H1 (cell line): ENCODE measurements around the gene EPHA3. TPM values are rescaled to one million over a fixed set of nuclear protein-coding genes. Genes with fewer than 3 reads are reported as not detected.

ENCODE experiments used
- CTCF ChIA-PET: fragments of 300-600 bp; sonication (Branson Sonifier 250); formaldehyde crosslinking; loops from one replicate; lab custom pipeline; 2021; ENCODE audit not compliant: partially characterized antibody; lab: Charles Lee
- POLR2A ChIA-PET: fragments of 300-600 bp; sonication (Branson Sonifier 250); formaldehyde crosslinking; loops from one replicate; lab custom pipeline; 2021; ENCODE audit warnings: inconsistent platforms; ENCODE audit not compliant: partially characterized antibody; lab: Charles Lee
- DNase-seq, 2 experiments: peaks; one replicate each; pipeline versions ENCODE4 v3.0.0 to v3.0.0-alpha.2; 2010 to 2022; ENCODE audit warnings: low spot score in 2 of 2, low read depth in 1 of 2, mixed read lengths in 1 of 2
- FAIRE-seq: peaks from 2 replicates; lab custom pipeline; 2011; peaks lifted over from hg19 to GRCh38; lab: Jason Lieb, UNC
- H2AFZ ChIP-seq: 2 replicates; pipeline ENCODE4 v1.8.1; 2012; ENCODE audit warnings: low read length, inconsistent platforms
- H2AK5ac ChIP-seq: 2 replicates; pipeline ENCODE4 v1.6.1; 2013; ENCODE audit warnings: low read depth, low read length
- H2BK120ac ChIP-seq: replicated peaks from 2 replicates; pipeline ENCODE3; 2013; ENCODE audit warnings: low read depth, low read length, inconsistent platforms
- H2BK12ac ChIP-seq: 2 replicates; pipeline ENCODE4 v1.6.1; 2013; ENCODE audit warnings: low read depth, low read length
- H2BK15ac ChIP-seq: 2 replicates; pipeline ENCODE4 v1.6.1; 2013; ENCODE audit warnings: low read length
- H2BK20ac ChIP-seq: 2 replicates; pipeline ENCODE4 v1.6.1; 2013; ENCODE audit warnings: low read length
- H2BK5ac ChIP-seq: 2 replicates; pipeline ENCODE4 v1.6.1; 2013; ENCODE audit warnings: low read depth, low read length
- H3K14ac ChIP-seq: 2 replicates; pipeline ENCODE4 v1.6.1; 2013; ENCODE audit warnings: inconsistent platforms; ENCODE audit not compliant: insufficient read length
- H3K18ac ChIP-seq: 2 replicates; pipeline ENCODE4 v1.6.1; 2013; ENCODE audit warnings: low read length; ENCODE audit errors: extremely low read depth
- H3K23ac ChIP-seq: 2 replicates; pipeline ENCODE4 v1.6.1; 2013; ENCODE audit warnings: inconsistent platforms; ENCODE audit not compliant: insufficient read length
- H3K23me2 ChIP-seq: 2 replicates; pipeline ENCODE4 v1.6.1; 2013; ENCODE audit warnings: low read depth, low read length
- H3K27ac ChIP-seq: 2 replicates; pipeline ENCODE4 v1.6.1; 2011; ENCODE audit warnings: low read depth, low read length, inconsistent platforms
- H3K27me3 ChIP-seq, 4 experiments: replicated peaks in 1 of 4; 1 replicate in 1 of 4; 2 replicates in 3 of 4; pipeline versions ENCODE4 v1.6.1 to v1.8.1; 2011 to 2013; ENCODE audit warnings: low read length in 3 of 4, mild to moderate bottlenecking in 3 of 4, inconsistent platforms in 2 of 4, mixed read lengths in 2 of 4, moderate library complexity in 1 of 4; ENCODE audit not compliant: control insufficient read depth in 3 of 4, insufficient read depth in 3 of 4; ENCODE audit errors: extremely low read depth in 1 of 4
- H3K36me3 ChIP-seq, 4 experiments: 2 replicates each; pipeline versions ENCODE4 v1.6.1 to v1.8.1; 2011 to 2013; ENCODE audit warnings: mild to moderate bottlenecking in 4 of 4, low read length in 3 of 4, moderate library complexity in 2 of 4, control low read depth in 1 of 4, inconsistent platforms in 1 of 4; ENCODE audit not compliant: insufficient read depth in 4 of 4, control insufficient read depth in 2 of 4
- H3K4ac ChIP-seq: replicated peaks from 2 replicates; pipeline ENCODE3; 2013; ENCODE audit warnings: low read length, low read depth, mixed read lengths, inconsistent platforms; ENCODE audit not compliant: insufficient read length
- H3K4me1 ChIP-seq, 4 experiments: replicated peaks in 1 of 4; 1 replicate in 1 of 4; 2 replicates in 3 of 4; pipeline versions ENCODE4 v1.6.1 to v1.8.1; 2011 to 2013; ENCODE audit warnings: low read length in 3 of 4, inconsistent platforms in 2 of 4, mixed read lengths in 1 of 4; ENCODE audit not compliant: insufficient read depth in 4 of 4, control insufficient read depth in 3 of 4
- H3K4me2 ChIP-seq, 2 experiments: 2 replicates each; pipeline versions ENCODE4 v1.6.1 to v1.8.1; 2011 to 2013; ENCODE audit warnings: low read depth in 2 of 2, low read length in 2 of 2, control low read depth in 1 of 2, inconsistent platforms in 1 of 2, mild to moderate bottlenecking in 1 of 2; ENCODE audit not compliant: insufficient read depth in 1 of 2
- H3K4me3 ChIP-seq, 4 experiments: fragments of 200-600, 300-600 bp in 1 of 4; sonication (generic), shearing (Covaris generic), sonication (Bioruptor Twin) in 1 of 4; 2 replicates each; pipeline versions ENCODE4 v1.5.1 to v1.8.1; 2011 to 2016; ENCODE audit warnings: low read length in 4 of 4, low read depth in 3 of 4, control low read depth in 2 of 4, inconsistent platforms in 2 of 4, mild to moderate bottlenecking in 2 of 4, mixed read lengths in 1 of 4, moderate library complexity in 1 of 4; ENCODE audit not compliant: insufficient read depth in 2 of 4; ENCODE audit errors: extremely low read depth in 1 of 4
- H3K56ac ChIP-seq: replicated peaks from 2 replicates; pipeline ENCODE3; 2013; ENCODE audit warnings: low read depth, mild to moderate bottlenecking, mixed read lengths, low read length, inconsistent platforms; ENCODE audit not compliant: insufficient read length
- H3K79me1 ChIP-seq: 2 replicates; pipeline ENCODE4 v1.6.1; 2013; ENCODE audit warnings: low read depth, low read length, control low read depth
- H3K79me2 ChIP-seq, 2 experiments: 2 replicates each; pipeline versions ENCODE4 v1.6.1 to v1.8.1; 2012 to 2013; ENCODE audit warnings: low read length in 2 of 2, mild to moderate bottlenecking in 2 of 2, inconsistent platforms in 1 of 2; ENCODE audit not compliant: insufficient read depth in 2 of 2, control insufficient read depth in 1 of 2
- H3K9ac ChIP-seq, 4 experiments: replicated peaks in 1 of 4; 1 replicate in 1 of 4; 2 replicates in 3 of 4; pipeline versions ENCODE4 v1.6.1 to v1.8.1; 2011 to 2013; ENCODE audit warnings: low read depth in 3 of 4, low read length in 3 of 4, control low read depth in 2 of 4, mild to moderate bottlenecking in 2 of 4, moderate library complexity in 2 of 4, inconsistent platforms in 1 of 4; ENCODE audit errors: extremely low read depth in 1 of 4
- H3K9me3 ChIP-seq, 2 experiments: 2 replicates each; pipeline versions ENCODE4 v1.6.1 to v1.8.1; 2012 to 2013; ENCODE audit warnings: mild to moderate bottlenecking in 2 of 2, moderate library complexity in 2 of 2, control low read depth in 1 of 2, inconsistent platforms in 1 of 2, low read depth in 1 of 2, low read length in 1 of 2, mixed read lengths in 1 of 2; ENCODE audit not compliant: insufficient read depth in 2 of 2
- H4K20me1 ChIP-seq, 2 experiments: replicated peaks in 1 of 2; 2 replicates each; pipeline versions ENCODE3 to v1.8.1; 2011 to 2013; ENCODE audit warnings: inconsistent platforms in 2 of 2, low read length in 2 of 2, mild to moderate bottlenecking in 1 of 2; ENCODE audit not compliant: insufficient read depth in 2 of 2, control insufficient read depth in 1 of 2
- H4K5ac ChIP-seq: 2 replicates; pipeline ENCODE4 v1.6.1; 2013; ENCODE audit warnings: low read length, low read depth, mixed read lengths, inconsistent platforms; ENCODE audit not compliant: insufficient read length
- H4K8ac ChIP-seq: 2 replicates; pipeline ENCODE4 v1.8.0; 2013; ENCODE audit warnings: mild to moderate bottlenecking, moderate library complexity, low read length, inconsistent platforms; ENCODE audit not compliant: insufficient read depth; ENCODE audit errors: extremely low read depth
- H4K91ac ChIP-seq: replicated peaks from 2 replicates; pipeline ENCODE3; 2013; ENCODE audit warnings: low read length, mixed read lengths, inconsistent platforms; ENCODE audit not compliant: insufficient read length
- CEBPB ChIP-seq: IDR thresholded peaks from 2 replicates; pipeline ENCODE4 v1.6.1; 2012; ENCODE audit warnings: low read depth, low read length
- CTCF ChIP-seq, 3 experiments: IDR thresholded peaks; 1 replicate in 2 of 3; 2 replicates in 1 of 3; pipeline versions ENCODE4 v1.5.1 to v1.6.1; 2011; ENCODE audit warnings: low read length in 3 of 3, mild to moderate bottlenecking in 3 of 3, inconsistent platforms in 2 of 3, low read depth in 1 of 3, moderate library complexity in 1 of 3; ENCODE audit not compliant: insufficient read depth in 1 of 3; ENCODE audit errors: control extremely low read depth in 1 of 3
- POLR2A ChIP-seq, 2 experiments: IDR thresholded peaks; 1 replicate in 1 of 2; 2 replicates in 1 of 2; pipeline ENCODE4 v1.6.1; 2011; ENCODE audit warnings: low read depth in 2 of 2, low read length in 2 of 2, mild to moderate bottlenecking in 2 of 2; ENCODE audit errors: control extremely low read depth in 1 of 2
- WGBS, 2 experiments: shearing (Covaris generic) in 1 of 2; methylation state at CpG; one replicate each; pipeline versions ENCODE4 v1.1.6 to v1.1.7; 2013 to 2015; ENCODE audit warnings: low lambda C conversion rate in 2 of 2, mixed read lengths in 2 of 2, inconsistent platforms in 1 of 2, low coverage in 1 of 2, missing lambda C conversion rate in 1 of 2; ENCODE audit not compliant: insufficient replicate concordance in 2 of 2, insufficient coverage in 1 of 2, insufficient read length in 1 of 2; ENCODE audit errors: extremely low coverage in 1 of 2, missing lambda C conversion rate in 1 of 2; 5-methylcytosine and 5-hydroxymethylcytosine counted together
- polyA plus RNA-seq, 7 experiments: library from polyadenylated mRNA; depleted of rRNA in 3 of 7; stranded (reverse) in 5 of 7; unstranded in 2 of 7; fragments of >200 nt in 5 of 7; fragments of 200-250 nt in 2 of 7; gene quantifications; 1 replicate in 5 of 7; 2 replicates in 1 of 7; 4 replicates in 1 of 7; pipeline versions ENCODE4 v1.2.1 to v1.2.3, GENCODE V29; 2011 to 2013; ENCODE audit warnings: missing spikeins in 2 of 7, mixed read lengths in 2 of 7
- total RNA-seq: library from RNA; stranded (reverse); fragmentation: NEBNext Ultra II Directional; extraction: Animal tissue kit (Norgen Biotek cat#: 25700); gene quantifications from 2 replicates; pipeline ENCODE4 v1.2.1, GENCODE V29; 2021

The EPHA3 gene
- total and polyA plus RNA-seq, 2 of the 8 experiments (the other 6 are each of a cell fraction or from before 2014, with no cell fraction given), result 0.09 to 0.22 TPM

- Histone ChIP-seq H2AK5ac (no peak overlapping the region), H4K20me1 (no peaks in the 10 kb centered on the region), H2BK15ac (no peak overlapping the region), H2BK5ac (no peak overlapping the region), H3K79me2 (no peaks in the 10 kb centered on the region), H3K79me1 (no peaks in the 10 kb centered on the region), H3K18ac (no peak overlapping the region), H2BK120ac (no peak overlapping the region), H4K91ac (no peak overlapping the region), H3K23ac (no peak overlapping the region), H3K9ac (no peak overlapping the region), H3K4me1 (peaks cover 0 to 3% (median 1%) of the 10 kb centered on the region in 4 experiments; a peak in 3 of 7 replicates), H3K36me3 (no peaks in the 10 kb centered on the region), H4K5ac (no peak overlapping the region), H3K4ac (no peak overlapping the region), H2BK12ac (no peak overlapping the region), H3K23me2 (no peaks in the 10 kb centered on the region), H3K27ac (no peak overlapping the region), H3K56ac (no peak overlapping the region), H3K4me3 (no peak overlapping the region), H3K14ac (no peak overlapping the region), H4K8ac (no peak overlapping the region), H2AFZ (no peak overlapping the region), H3K4me2 (no peak overlapping the region), H3K27me3 (no peaks in the 10 kb centered on the region), H2BK20ac (no peak overlapping the region), H3K9me3 (no peaks in the 10 kb centered on the region)
- POLR2A ChIA-PET, result no interaction called here
- no peak for TF ChIP-seq CEBPB
- TF ChIP-seq CTCF (IDR thresholded peaks at IDR 0.05; ENCODE audit: control extremely low read depth in 1 of 3, insufficient read depth in 1 of 3, low read depth in 1 of 3, low read length in 3 of 3), result no peak
- TF ChIP-seq POLR2A (IDR thresholded peaks at IDR 0.05; ENCODE audit: control extremely low read depth in 1 of 2, low read depth in 2 of 2, low read length in 2 of 2), result no peak
- 94% methylated on average over 4 of the region's 4 CpGs; no CpG with 5 or more reads in 1 of the 2 experiments for whole genome bisulfite sequencing, 2 experiments
- FAIRE-seq (no peak), DNase-seq (no peak)
- CTCF ChIA-PET, result no interaction called here
Measured at GRCh38 chr3:89414270-89414669, 306.8 kb downstream of the EPHA3 start.
